ENCODE data around the gene WDR87.

Gene WDR87

DNA sequence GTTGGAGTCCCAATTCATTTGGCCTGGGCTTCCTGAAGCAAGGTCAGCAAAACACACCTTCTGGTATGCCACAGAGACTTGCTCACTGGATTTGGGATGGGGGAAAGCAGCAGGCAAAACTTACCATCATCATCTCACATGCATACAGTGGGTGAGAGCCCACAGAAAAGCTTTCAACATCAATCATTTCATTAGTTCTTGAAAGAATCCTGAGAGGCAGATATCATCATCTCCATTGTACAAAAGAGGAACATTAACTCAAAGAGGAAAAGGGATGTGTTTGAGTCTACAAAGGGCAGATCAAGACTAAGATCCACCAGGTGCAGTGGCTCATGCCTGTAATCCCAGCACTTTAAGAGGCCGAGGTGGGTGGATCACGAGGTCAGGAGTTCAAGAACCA, 6.4 kb downstream of the WDR87 start:
- peaks cover 24% of the 10 kb centered on the region for H3K4me1 ChIP-seq (ENCODE audit: insufficient read depth, low read length, severe bottlenecking)
- 0 out of 2 replicates have a peak, but pooled peaks cover 3% of the 10 kb centered on the region for H3K27me3 ChIP-seq (ENCODE audit: insufficient read depth, low read length)
- peak overlapping the region; percentile 35 for H3K27ac ChIP-seq (ENCODE audit: low read depth, low read length, poor library complexity, severe bottlenecking)
- H3K9me3 ChIP-seq (ENCODE audit: low read length) = no peaks in the 10 kb centered on the region
- H3K4me2 ChIP-seq (ENCODE audit: low read length) = no peak overlapping the region
- H2AFZ ChIP-seq (ENCODE audit: low read length) = no peak overlapping the region
- TF ChIP-seq, protein P1, sequence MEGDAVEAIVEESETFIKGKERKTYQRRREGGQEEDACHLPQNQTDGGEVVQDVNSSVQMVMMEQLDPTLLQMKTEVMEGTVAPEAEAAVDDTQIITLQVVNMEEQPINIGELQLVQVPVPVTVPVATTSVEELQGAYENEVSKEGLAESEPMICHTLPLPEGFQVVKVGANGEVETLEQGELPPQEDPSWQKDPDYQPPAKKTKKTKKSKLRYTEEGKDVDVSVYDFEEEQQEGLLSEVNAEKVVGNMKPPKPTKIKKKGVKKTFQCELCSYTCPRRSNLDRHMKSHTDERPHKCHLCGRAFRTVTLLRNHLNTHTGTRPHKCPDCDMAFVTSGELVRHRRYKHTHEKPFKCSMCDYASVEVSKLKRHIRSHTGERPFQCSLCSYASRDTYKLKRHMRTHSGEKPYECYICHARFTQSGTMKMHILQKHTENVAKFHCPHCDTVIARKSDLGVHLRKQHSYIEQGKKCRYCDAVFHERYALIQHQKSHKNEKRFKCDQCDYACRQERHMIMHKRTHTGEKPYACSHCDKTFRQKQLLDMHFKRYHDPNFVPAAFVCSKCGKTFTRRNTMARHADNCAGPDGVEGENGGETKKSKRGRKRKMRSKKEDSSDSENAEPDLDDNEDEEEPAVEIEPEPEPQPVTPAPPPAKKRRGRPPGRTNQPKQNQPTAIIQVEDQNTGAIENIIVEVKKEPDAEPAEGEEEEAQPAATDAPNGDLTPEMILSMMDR (IDR thresholded peaks at IDR 0.05; ENCODE audit: low read length) = no peak
- TF ChIP-seq EZH2 (IDR thresholded peaks at IDR 0.05; ENCODE audit: borderline replicate concordance, low read length) = no peak
- H3F3A ChIP-seq (ENCODE audit: insufficient read depth, low read length) = 0 out of 2 replicates have a peak, but pooled peaks cover 7% of the 10 kb centered on the region
- H3K4me3 ChIP-seq (ENCODE audit: low read depth, low read length, poor library complexity, severe bottlenecking) = no peak overlapping the region
- H4K20me1 ChIP-seq (ENCODE audit: insufficient read depth, low read length) = no peaks in the 10 kb centered on the region
- H3K36me3 ChIP-seq (ENCODE audit: insufficient read depth, low read length) = no peaks in the 10 kb centered on the region
- H3K79me2 ChIP-seq (ENCODE audit: insufficient read depth, low read length) = no peaks in the 10 kb centered on the region
- no peak overlapping the region for H3K9ac ChIP-seq (ENCODE audit: low read length)
- no peaks in the 10 kb centered on the region for H3K9me2 ChIP-seq (ENCODE audit: low read depth, low read length)

DNA sequence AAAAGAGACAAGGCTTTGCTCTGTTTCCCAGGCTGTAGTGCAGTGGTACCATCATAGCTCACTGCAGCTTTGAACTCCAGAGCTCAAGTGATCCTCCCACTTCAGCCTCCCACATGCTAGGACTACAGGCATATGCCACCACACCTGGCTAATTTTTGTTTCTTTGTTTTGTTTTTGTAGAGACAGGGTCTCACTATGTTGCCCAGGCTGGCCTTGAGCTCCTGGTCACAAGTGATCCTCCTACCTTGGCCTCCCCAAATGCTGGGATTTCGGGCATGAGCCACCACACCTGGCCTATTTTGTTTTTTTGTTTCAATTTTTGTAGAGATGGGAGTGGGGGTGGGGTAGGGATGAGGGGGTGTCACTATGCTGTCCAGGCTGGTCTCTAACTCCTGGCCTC, 6.9 kb downstream of the WDR87 start:
- peaks cover 23% of the 10 kb centered on the region for H3K4me1 ChIP-seq (ENCODE audit: insufficient read depth, low read length, severe bottlenecking)
- H3K79me2 ChIP-seq (ENCODE audit: insufficient read depth, low read length) = no peaks in the 10 kb centered on the region
- no peaks in the 10 kb centered on the region for H3K36me3 ChIP-seq (ENCODE audit: insufficient read depth, low read length)
- H4K20me1 ChIP-seq (ENCODE audit: insufficient read depth, low read length) = no peaks in the 10 kb centered on the region
- H3K27me3 ChIP-seq (ENCODE audit: insufficient read depth, low read length) = 0 out of 2 replicates have a peak, but pooled peaks cover 3% of the 10 kb centered on the region
- no peaks in the 10 kb centered on the region for H3K9me2 ChIP-seq (ENCODE audit: low read depth, low read length)
- no peak overlapping the region for H3K9ac ChIP-seq (ENCODE audit: low read length)
- TF ChIP-seq EZH2 (IDR thresholded peaks at IDR 0.05; ENCODE audit: borderline replicate concordance, low read length) = no peak
- TF ChIP-seq, protein P1 (IDR thresholded peaks at IDR 0.05; ENCODE audit: low read length) = no peak
- H3K9me3 ChIP-seq (ENCODE audit: low read length) = no peaks in the 10 kb centered on the region
- H3F3A ChIP-seq (ENCODE audit: insufficient read depth, low read length) = 0 out of 2 replicates have a peak, but pooled peaks cover 7% of the 10 kb centered on the region
- H3K4me2 ChIP-seq (ENCODE audit: low read length) = no peak overlapping the region
- H3K4me3 ChIP-seq (ENCODE audit: low read depth, low read length, poor library complexity, severe bottlenecking) = no peak overlapping the region
- H3K27ac ChIP-seq (ENCODE audit: low read depth, low read length, poor library complexity, severe bottlenecking) = no peak overlapping the region
- no peak overlapping the region for H2AFZ ChIP-seq (ENCODE audit: low read length)

DNA sequence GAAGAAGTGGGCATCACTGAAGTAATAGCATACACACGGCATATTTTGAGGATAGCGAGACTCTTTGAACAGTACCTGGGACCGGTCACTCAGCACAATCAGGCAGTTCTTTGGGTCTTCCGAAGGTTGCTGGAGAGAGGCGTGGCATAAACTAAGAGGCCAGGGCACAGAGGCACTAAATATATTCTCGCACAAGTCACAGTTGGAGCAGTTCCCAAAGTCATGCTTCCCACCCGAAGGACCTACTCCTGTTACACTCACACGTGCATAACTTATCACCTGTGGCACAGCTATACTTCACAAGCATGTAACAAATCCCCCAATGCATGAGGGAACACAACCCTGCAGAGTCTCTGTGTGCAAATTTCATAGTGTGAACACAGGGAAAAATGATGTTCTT, 10.2 kb downstream of the WDR87 start:
- H3K27ac ChIP-seq (ENCODE audit: low read depth, low read length, poor library complexity, severe bottlenecking) = no peak overlapping the region
- no peak overlapping the region for H3K9ac ChIP-seq (ENCODE audit: low read length)
- no peak overlapping the region for H3K4me3 ChIP-seq (ENCODE audit: low read depth, low read length, poor library complexity, severe bottlenecking)
- H4K20me1 ChIP-seq (ENCODE audit: insufficient read depth, low read length) = no peaks in the 10 kb centered on the region
- no peaks in the 10 kb centered on the region for H3K36me3 ChIP-seq (ENCODE audit: insufficient read depth, low read length)
- no peaks in the 10 kb centered on the region for H3K9me3 ChIP-seq (ENCODE audit: low read length)
- no peaks in the 10 kb centered on the region for H3F3A ChIP-seq (ENCODE audit: insufficient read depth, low read length)
- H3K79me2 ChIP-seq (ENCODE audit: insufficient read depth, low read length) = no peaks in the 10 kb centered on the region
- TF ChIP-seq, protein P1 (IDR thresholded peaks at IDR 0.05; ENCODE audit: low read length) = no peak
- TF ChIP-seq EZH2 (IDR thresholded peaks at IDR 0.05; ENCODE audit: borderline replicate concordance, low read length) = no peak
- H3K27me3 ChIP-seq (ENCODE audit: insufficient read depth, low read length) = peaks cover 16% of the 10 kb centered on the region; the same call in 1 of the 2 replicates
- no peak overlapping the region for H2AFZ ChIP-seq (ENCODE audit: low read length)
- H3K9me2 ChIP-seq (ENCODE audit: low read depth, low read length) = no peaks in the 10 kb centered on the region
- peaks cover 6% of the 10 kb centered on the region for H3K4me1 ChIP-seq (ENCODE audit: insufficient read depth, low read length, severe bottlenecking)
- H3K4me2 ChIP-seq (ENCODE audit: low read length) = no peak overlapping the region

Measured in OCI-LY1 (cell line).